Vagina (tissue), 2 donors: ENCODE results near the gene LYPD5. TPM values are rescaled to one million over a fixed set of nuclear protein-coding genes. Genes with fewer than 3 reads are reported as not detected.

ENCODE experiments used
- DNase-seq, 2 donors: peaks; one replicate each; pipeline ENCODE4 v3.0.0-alpha.2; 2017; ENCODE audit errors: extremely low spot score in 2 of 2
- H3K27ac ChIP-seq: fragments of 200-600 bp; sonication (generic); one replicate; pipeline ENCODE4 v1.5.1; 2019
- H3K27me3 ChIP-seq: fragments of 200-600 bp; sonication (generic); one replicate; pipeline ENCODE4 v1.5.1; 2019
- H3K36me3 ChIP-seq, 2 donors: fragments of 200-600 bp; sonication (generic); one replicate each; pipeline ENCODE4 v1.5.1; 2017 to 2019
- H3K4me1 ChIP-seq: fragments of 200-600 bp; sonication (generic); one replicate; pipeline ENCODE4 v1.5.1; 2019
- H3K4me3 ChIP-seq, 2 donors: fragments of 200-600 bp; sonication (generic); 1 replicate in 1 of 2; 2 replicates in 1 of 2; pipeline ENCODE4 v1.5.1; 2016 to 2019
- H3K9me3 ChIP-seq: fragments of 200-600 bp; sonication (generic); one replicate; pipeline ENCODE4 v1.5.1; 2019
- CTCF ChIP-seq, 3 experiments: fragments of 450-650 bp in 2 of 3; fragments of 200-600 bp in 1 of 3; sonication (generic) in 1 of 3; IDR thresholded peaks; one replicate each; pipeline ENCODE4 v1.5.1; 2017 to 2019; ENCODE audit warnings: antibody characterized with exemption in 3 of 3, mild to moderate bottlenecking in 2 of 3, moderate library complexity in 2 of 3
- POLR2A ChIP-seq, 2 donors: fragments of 450-650 bp; IDR thresholded peaks; one replicate each; pipeline ENCODE4 v1.6.1; 2017; ENCODE audit warnings: antibody characterized with exemption in 2 of 2, mild to moderate bottlenecking in 2 of 2, moderate library complexity in 2 of 2
- POLR2AphosphoS5 ChIP-seq, 2 donors: sonication (generic); formaldehyde crosslinking; IDR thresholded peaks; one replicate each; pipeline ENCODE4 v1.9.0; 2017; ENCODE audit warnings: antibody characterized with exemption in 2 of 2, mild to moderate bottlenecking in 2 of 2, low read depth in 1 of 2; ENCODE audit not compliant: insufficient read depth in 1 of 2
- intact Hi-C: fragments of 100-400 bp; cut with DNase I; formaldehyde crosslinking; loops from one replicate; pipeline ENCODE4 v1.15.1; 2023
- total RNA-seq: library from RNA; depleted of rRNA; stranded (reverse); fragments of >200 nt; gene quantifications from one replicate; pipeline ENCODE4 v1.2.3, GENCODE V29; 2016

The LYPD5 gene
- total RNA-seq, 1 donor from 2014 or later = 3.7 TPM

GRCh38 chr19:43781630-43782310 lies 20.5 kb downstream of the LYPD5 start:
- Histone ChIP-seq H3K4me1 (peaks cover 61% of the 10 kb centered on the region), H3K4me3 (no peak overlapping the region), H3K9me3 (no peaks in the 10 kb centered on the region), H3K27me3 (no peaks in the 10 kb centered on the region), H3K36me3 (no peaks in the 10 kb centered on the region), H3K27ac (no peak overlapping the region)
- no peak for DNase-seq
- TF ChIP-seq POLR2A (IDR thresholded peaks at IDR 0.05) = no peak
- intact Hi-C loops = loop anchor here (5.0 kb wide), 1 partner anchor 34 kb away; no protein-coding TSS in a partner anchor

- H3K4me1 ChIP-seq = peaks cover 61% of the 10 kb centered on the region
- H3K4me3 ChIP-seq = peak within 1 kb of the TSS in 1 of 2 donors; percentile 22
- no peaks in the 10 kb centered on the region for H3K36me3 ChIP-seq
- no peak for DNase-seq
- TF ChIP-seq POLR2A (IDR thresholded peaks at IDR 0.05) (no peak), CTCF (IDR thresholded peaks at IDR 0.05) (no peak), POLR2AphosphoS5 (IDR thresholded peaks at IDR 0.05; ENCODE audit: insufficient read depth in 1 of 2, low read depth in 1 of 2) (peak in 1 of 2 donors; percentile 34)
- H3K27me3 ChIP-seq = no peaks in the 10 kb centered on the region
- intact Hi-C loops = loop anchor here (5.0 kb wide), 1 partner anchor 34 kb away; no protein-coding TSS in a partner anchor
- H3K27ac ChIP-seq = peak within 1 kb of the TSS; percentile 50
- H3K9me3 ChIP-seq = no peaks in the 10 kb centered on the region
Measured at GRCh38 chr19:43780706-43781525, 21.3 kb downstream of the LYPD5 start, which contains the start of gene KCNN4. TSS of gene KCNN4 (minus strand) at chr19:43780973. CDS start at chr19:43780861, 112 bp downstream.

- no peak for DNase-seq
- Histone ChIP-seq H3K27me3 (no peaks in the 10 kb centered on the region), H3K27ac (peak overlapping the region; percentile 50), H3K9me3 (no peaks in the 10 kb centered on the region), H3K36me3 (no peaks in the 10 kb centered on the region), H3K4me1 (peaks cover 66% of the 10 kb centered on the region), H3K4me3 (peak overlapping the region in 1 of 2 donors; percentile 9)
- intact Hi-C loops = loop anchor here (5.0 kb wide), 1 partner anchor 33 kb away; no protein-coding TSS in a partner anchor
- TF ChIP-seq POLR2AphosphoS5 (IDR thresholded peaks at IDR 0.05; ENCODE audit: insufficient read depth in 1 of 2, low read depth in 1 of 2) (no peak), POLR2A (IDR thresholded peaks at IDR 0.05) (no peak), CTCF (IDR thresholded peaks at IDR 0.05) (peak in 1 of 3 experiments; percentile 8)
Measured at GRCh38 chr19:43779820-43780219, 22.4 kb downstream of the LYPD5 start.

- intact Hi-C loops = no loop called here
- TF ChIP-seq POLR2AphosphoS5 (IDR thresholded peaks at IDR 0.05; ENCODE audit: insufficient read depth in 1 of 2, low read depth in 1 of 2) = no peak
- TF ChIP-seq POLR2A (IDR thresholded peaks at IDR 0.05) = no peak
- TF ChIP-seq CTCF (IDR thresholded peaks at IDR 0.05) = no peak
- peaks cover 66% of the 10 kb centered on the region for H3K4me1 ChIP-seq
- no peaks in the 10 kb centered on the region for H3K36me3 ChIP-seq
- H3K4me3 ChIP-seq = peak overlapping the region in 1 of 2 donors; percentile 9
- no peaks in the 10 kb centered on the region for H3K9me3 ChIP-seq
- H3K27ac ChIP-seq = peak overlapping the region; percentile 50
- no peaks in the 10 kb centered on the region for H3K27me3 ChIP-seq
- DNase-seq = no peak
Measured at GRCh38 chr19:43779147-43779819, 23.0 kb downstream of the LYPD5 start.

GRCh38 chr19:43778651-43779050 lies 23.6 kb downstream of the LYPD5 start:
- Histone ChIP-seq H3K9me3 (no peaks in the 10 kb centered on the region), H3K27me3 (no peaks in the 10 kb centered on the region), H3K27ac (peak overlapping the region; percentile 50), H3K4me3 (no peak overlapping the region), H3K36me3 (no peaks in the 10 kb centered on the region), H3K4me1 (peaks cover 67% of the 10 kb centered on the region)
- intact Hi-C loops = no loop called here
- TF ChIP-seq CTCF (IDR thresholded peaks at IDR 0.05) (no peak), POLR2A (IDR thresholded peaks at IDR 0.05) (no peak), POLR2AphosphoS5 (IDR thresholded peaks at IDR 0.05; ENCODE audit: insufficient read depth in 1 of 2, low read depth in 1 of 2) (no peak)
- DNase-seq = no peak
